ENCODE results near the gene DAPP1. TPM values are rescaled to one million over a fixed set of nuclear protein-coding genes. Genes with fewer than 3 reads are reported as not detected.

The DAPP1 gene
- total RNA-seq, 1 experiment from 2014 or later, result 17.6 TPM

DNA sequence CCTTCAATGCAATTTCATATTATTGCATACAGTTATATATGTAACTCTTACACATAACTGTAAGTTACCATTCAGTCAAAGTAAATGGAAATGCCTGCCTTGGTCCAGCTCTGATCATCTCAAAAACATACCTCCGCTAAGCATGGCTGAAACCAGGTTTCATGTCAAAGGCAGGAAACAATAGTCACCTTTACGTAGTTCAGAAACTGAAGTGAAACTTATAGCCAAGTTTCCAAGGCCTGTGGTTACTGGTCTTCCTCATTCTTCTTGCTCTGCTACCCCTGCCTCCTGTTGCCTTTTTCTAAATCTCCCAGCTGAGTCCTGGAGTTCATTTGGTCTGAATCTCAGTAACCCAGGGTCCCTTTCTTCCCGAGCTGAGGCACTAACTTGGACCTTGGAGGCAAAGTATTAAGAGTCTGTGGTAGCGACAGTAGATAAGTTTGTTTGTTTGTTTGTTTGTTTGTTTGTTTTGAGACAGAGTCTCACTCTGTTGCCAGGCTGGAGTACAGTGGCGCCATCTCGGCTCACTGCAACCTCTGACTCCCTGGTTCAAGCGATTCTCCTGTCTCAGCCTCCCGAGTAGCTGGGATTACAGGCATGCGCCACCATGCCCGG is 30.8 kb downstream of the DAPP1 start:
- intact Hi-C loops (cut with micrococcal nuclease), result no loop called here
- H3K4me1 Mint-ChIP-seq (ENCODE audit: insufficient read depth, unreplicated experiment), result no peaks in the 10 kb centered on the region
- no peak overlapping the region for H3K4me3 Mint-ChIP-seq (ENCODE audit: unreplicated experiment)
- DNase-seq (ENCODE audit: unreplicated experiment), result no peak
- POLR2A ChIA-PET, result no interaction called here
- no peak overlapping the region for H3K27ac Mint-ChIP-seq (ENCODE audit: low read depth, unreplicated experiment)
- TF ChIP-seq, protein P1, sequence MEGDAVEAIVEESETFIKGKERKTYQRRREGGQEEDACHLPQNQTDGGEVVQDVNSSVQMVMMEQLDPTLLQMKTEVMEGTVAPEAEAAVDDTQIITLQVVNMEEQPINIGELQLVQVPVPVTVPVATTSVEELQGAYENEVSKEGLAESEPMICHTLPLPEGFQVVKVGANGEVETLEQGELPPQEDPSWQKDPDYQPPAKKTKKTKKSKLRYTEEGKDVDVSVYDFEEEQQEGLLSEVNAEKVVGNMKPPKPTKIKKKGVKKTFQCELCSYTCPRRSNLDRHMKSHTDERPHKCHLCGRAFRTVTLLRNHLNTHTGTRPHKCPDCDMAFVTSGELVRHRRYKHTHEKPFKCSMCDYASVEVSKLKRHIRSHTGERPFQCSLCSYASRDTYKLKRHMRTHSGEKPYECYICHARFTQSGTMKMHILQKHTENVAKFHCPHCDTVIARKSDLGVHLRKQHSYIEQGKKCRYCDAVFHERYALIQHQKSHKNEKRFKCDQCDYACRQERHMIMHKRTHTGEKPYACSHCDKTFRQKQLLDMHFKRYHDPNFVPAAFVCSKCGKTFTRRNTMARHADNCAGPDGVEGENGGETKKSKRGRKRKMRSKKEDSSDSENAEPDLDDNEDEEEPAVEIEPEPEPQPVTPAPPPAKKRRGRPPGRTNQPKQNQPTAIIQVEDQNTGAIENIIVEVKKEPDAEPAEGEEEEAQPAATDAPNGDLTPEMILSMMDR (IDR thresholded peaks at IDR 0.05; ENCODE audit: unreplicated experiment), result no peak
- H3K9me3 Mint-ChIP-seq (ENCODE audit: unreplicated experiment), result no peaks in the 10 kb centered on the region
- CTCF ChIA-PET, result interaction anchor here (1.9 kb wide), 1 partner anchor 10 kb away, joined by 6 read pairs; no protein-coding TSS in a partner anchor
- no peaks in the 10 kb centered on the region for H3K36me3 Mint-ChIP-seq (ENCODE audit: insufficient read depth, unreplicated experiment)
- BruUV-seq (replicated peaks), result no TSS peak
- no peaks in the 10 kb centered on the region for H3K27me3 Mint-ChIP-seq (ENCODE audit: insufficient read depth, unreplicated experiment)

DNA sequence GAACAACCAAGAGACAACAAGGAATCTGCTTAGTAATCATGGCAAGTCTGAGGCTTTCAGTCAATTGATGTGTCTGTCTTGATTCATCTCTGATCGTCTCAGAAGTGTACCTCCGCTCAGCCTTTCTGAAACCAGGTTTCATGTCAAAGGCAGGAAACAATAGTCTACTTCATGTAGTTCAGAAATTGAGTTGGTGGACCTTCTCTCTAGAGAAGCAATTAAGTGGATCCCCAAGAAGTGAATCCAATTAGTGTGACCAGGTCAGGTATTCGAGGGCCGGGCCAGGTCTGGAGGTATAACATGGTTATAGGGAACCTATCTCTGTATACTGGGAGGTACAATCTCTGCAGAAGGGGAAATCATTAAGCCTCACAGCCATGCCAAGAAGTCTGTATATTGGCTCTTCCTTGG is 32.0 kb downstream of the DAPP1 start:
- ChIA-PET POLR2A (no interaction called here), CTCF (no interaction called here)
- no TSS peak for BruUV-seq (replicated peaks)
- H3K27ac Mint-ChIP-seq (ENCODE audit: low read depth, unreplicated experiment), result no peak overlapping the region
- H3K4me3 Mint-ChIP-seq (ENCODE audit: unreplicated experiment), result no peak overlapping the region
- no peaks in the 10 kb centered on the region for H3K27me3 Mint-ChIP-seq (ENCODE audit: insufficient read depth, unreplicated experiment)
- H3K4me1 Mint-ChIP-seq (ENCODE audit: insufficient read depth, unreplicated experiment), result no peaks in the 10 kb centered on the region
- intact Hi-C loops (cut with micrococcal nuclease), result no loop called here
- DNase-seq (ENCODE audit: unreplicated experiment), result no peak
- TF ChIP-seq, protein P1 (IDR thresholded peaks at IDR 0.05; ENCODE audit: unreplicated experiment), result no peak
- H3K36me3 Mint-ChIP-seq (ENCODE audit: insufficient read depth, unreplicated experiment), result no peaks in the 10 kb centered on the region
- H3K9me3 Mint-ChIP-seq (ENCODE audit: unreplicated experiment), result no peaks in the 10 kb centered on the region

DNA sequence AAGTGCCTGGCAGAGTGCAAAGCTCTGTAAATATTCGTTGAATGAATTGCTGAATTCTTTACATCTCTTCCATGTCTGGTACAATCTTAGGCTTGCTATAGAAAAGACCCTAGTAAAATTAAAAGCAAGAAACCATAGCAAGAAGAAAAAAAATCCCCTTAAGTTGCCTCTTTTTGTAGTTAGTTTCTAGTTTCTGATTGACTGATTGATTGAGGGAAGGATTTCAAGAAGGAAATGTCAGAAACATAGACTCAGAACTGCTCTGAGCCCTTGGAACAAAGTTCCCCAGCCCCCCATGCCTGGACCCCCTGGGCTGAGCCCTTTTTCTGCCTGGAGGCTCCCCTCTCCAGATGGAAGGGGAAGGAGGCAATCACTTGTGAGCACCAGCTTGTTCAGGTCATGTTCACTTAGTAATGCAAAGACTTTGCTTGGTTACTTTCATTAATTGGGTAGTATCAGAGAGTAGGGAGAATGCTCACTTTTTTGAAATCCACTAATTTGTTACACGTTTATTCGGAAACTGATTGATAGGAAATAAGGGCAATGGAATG is 35.6 kb downstream of the DAPP1 start:
- ChIA-PET CTCF (interaction anchor here (0.6 to 0.7 kb wide), 2 partner anchors 46 to 169 kb away, joined by 3 read pairs; no protein-coding TSS in a partner anchor), POLR2A (interaction anchor here (0.7 kb wide), 1 partner anchor 12 kb away, joined by 3 read pairs; no protein-coding TSS in a partner anchor)
- no peaks in the 10 kb centered on the region for H3K27me3 Mint-ChIP-seq (ENCODE audit: insufficient read depth, unreplicated experiment)
- no peaks in the 10 kb centered on the region for H3K9me3 Mint-ChIP-seq (ENCODE audit: unreplicated experiment)
- H3K4me1 Mint-ChIP-seq (ENCODE audit: insufficient read depth, unreplicated experiment), result peaks cover 7% of the 10 kb centered on the region
- intact Hi-C loops (cut with micrococcal nuclease), result no loop called here
- DNase-seq (ENCODE audit: unreplicated experiment), result no peak
- H3K36me3 Mint-ChIP-seq (ENCODE audit: insufficient read depth, unreplicated experiment), result no peaks in the 10 kb centered on the region
- TF ChIP-seq, protein P1 (IDR thresholded peaks at IDR 0.05; ENCODE audit: unreplicated experiment), result no peak
- BruUV-seq (replicated peaks), result no TSS peak
- no peak overlapping the region for H3K27ac Mint-ChIP-seq (ENCODE audit: low read depth, unreplicated experiment)
- H3K4me3 Mint-ChIP-seq (ENCODE audit: unreplicated experiment), result no peak overlapping the region

DNA sequence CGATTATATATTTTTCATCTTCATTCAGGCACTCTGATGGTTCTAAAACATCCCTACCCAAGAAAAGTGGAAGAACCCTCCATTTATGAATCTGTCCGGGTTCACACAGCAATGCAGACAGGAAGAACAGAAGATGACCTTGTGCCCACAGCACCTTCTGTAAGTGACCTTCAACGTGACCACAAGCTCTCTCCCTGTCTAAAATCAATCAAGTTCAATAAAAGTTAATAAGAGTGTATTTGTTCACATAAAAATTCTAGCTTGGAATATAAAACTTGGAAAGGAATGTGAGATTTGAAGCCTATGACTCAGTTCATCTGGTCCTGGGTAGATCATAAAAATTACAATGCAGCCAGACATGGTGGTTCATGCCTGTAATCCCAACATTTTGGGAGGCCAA is 36.6 kb downstream of the DAPP1 start:
- BruUV-seq (replicated peaks), result no TSS peak
- TF ChIP-seq, protein P1 (IDR thresholded peaks at IDR 0.05; ENCODE audit: unreplicated experiment), result no peak
- H3K36me3 Mint-ChIP-seq (ENCODE audit: insufficient read depth, unreplicated experiment), result no peaks in the 10 kb centered on the region
- H3K27ac Mint-ChIP-seq (ENCODE audit: low read depth, unreplicated experiment), result no peak overlapping the region
- no peak overlapping the region for H3K4me3 Mint-ChIP-seq (ENCODE audit: unreplicated experiment)
- no peaks in the 10 kb centered on the region for H3K9me3 Mint-ChIP-seq (ENCODE audit: unreplicated experiment)
- H3K27me3 Mint-ChIP-seq (ENCODE audit: insufficient read depth, unreplicated experiment), result no peaks in the 10 kb centered on the region
- H3K4me1 Mint-ChIP-seq (ENCODE audit: insufficient read depth, unreplicated experiment), result peaks cover 7% of the 10 kb centered on the region
- POLR2A ChIA-PET, result interaction anchor here (0.7 kb wide), 2 partner anchors 11 to 21 kb away, joined by 3 read pairs; no protein-coding TSS in a partner anchor
- CTCF ChIA-PET, result interaction anchor here (0.7 kb wide), 1 partner anchor 45 kb away, joined by 3 read pairs; no protein-coding TSS in a partner anchor
- no peak for DNase-seq (ENCODE audit: unreplicated experiment)
- intact Hi-C loops (cut with micrococcal nuclease), result no loop called here
